Progenitor cell of endocrine pancreas (in vitro differentiated cells): ENCODE results near the gene ATXN7. TPM values are rescaled to one million over a fixed set of nuclear protein-coding genes. Genes with fewer than 3 reads are reported as not detected.

ENCODE experiments used
- DNase-seq: peaks from one replicate; pipeline ENCODE4 v3.0.0; 2021; ENCODE audit warnings: low spot score; ENCODE audit not compliant: unreplicated experiment
- H3K27ac Mint-ChIP-seq: 2 replicates; pipeline ENCODE4 v1.8.0; 2021; ENCODE audit warnings: mild to moderate bottlenecking, moderate library complexity, mixed read lengths
- H3K27me3 Mint-ChIP-seq: 2 replicates; pipeline ENCODE4 v1.8.0; 2021; ENCODE audit warnings: mixed read lengths
- H3K36me3 Mint-ChIP-seq: 2 replicates; pipeline ENCODE4 v1.8.0; 2022; ENCODE audit warnings: mixed read lengths; ENCODE audit not compliant: insufficient read depth
- H3K4me1 Mint-ChIP-seq: 2 replicates; pipeline ENCODE4 v1.8.0; 2021; ENCODE audit warnings: low read depth, mixed read lengths
- H3K4me3 Mint-ChIP-seq: 2 replicates; pipeline ENCODE4 v1.8.0; 2021; ENCODE audit warnings: low read depth, mild to moderate bottlenecking, moderate library complexity, mixed read lengths
- H3K9me3 Mint-ChIP-seq: 2 replicates; pipeline ENCODE4 v1.8.0; 2021; ENCODE audit warnings: low read depth, mixed read lengths
- total RNA-seq: library from RNA; stranded (reverse); gene quantifications from 2 replicates; pipeline ENCODE4 v1.2.1, GENCODE V29; 2021
- TF ChIP-seq, protein P1 (sequence below): fragments of 200-600 bp; sonication (generic); IDR thresholded peaks from one replicate; pipeline ENCODE4 v1.5.0; 2021; ENCODE audit warnings: antibody characterized with exemption, mild to moderate bottlenecking; ENCODE audit not compliant: unreplicated experiment

The ATXN7 gene
- total RNA-seq, 1 donor from 2014 or later = 36.7 TPM

DNA sequence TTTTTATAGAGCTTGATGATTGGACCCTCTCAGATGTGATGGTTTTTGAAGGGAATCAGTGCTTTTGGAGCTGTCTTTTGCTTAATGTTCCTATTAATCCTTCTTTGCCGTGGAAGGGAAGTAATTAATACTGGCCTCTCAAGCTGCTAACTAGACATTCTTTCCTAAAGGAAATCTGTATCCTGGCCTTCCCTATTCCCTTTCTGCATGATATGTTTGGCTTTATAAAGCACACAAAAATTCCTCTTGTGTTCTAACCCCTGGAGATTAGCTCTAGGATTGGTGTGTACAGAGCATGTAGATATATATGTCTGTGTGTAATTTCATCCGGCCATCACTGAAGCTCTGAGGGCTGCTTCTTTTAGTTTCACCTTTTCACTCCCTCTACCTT lies 6.9 kb downstream of the ATXN7 start:
- TF ChIP-seq, protein P1, sequence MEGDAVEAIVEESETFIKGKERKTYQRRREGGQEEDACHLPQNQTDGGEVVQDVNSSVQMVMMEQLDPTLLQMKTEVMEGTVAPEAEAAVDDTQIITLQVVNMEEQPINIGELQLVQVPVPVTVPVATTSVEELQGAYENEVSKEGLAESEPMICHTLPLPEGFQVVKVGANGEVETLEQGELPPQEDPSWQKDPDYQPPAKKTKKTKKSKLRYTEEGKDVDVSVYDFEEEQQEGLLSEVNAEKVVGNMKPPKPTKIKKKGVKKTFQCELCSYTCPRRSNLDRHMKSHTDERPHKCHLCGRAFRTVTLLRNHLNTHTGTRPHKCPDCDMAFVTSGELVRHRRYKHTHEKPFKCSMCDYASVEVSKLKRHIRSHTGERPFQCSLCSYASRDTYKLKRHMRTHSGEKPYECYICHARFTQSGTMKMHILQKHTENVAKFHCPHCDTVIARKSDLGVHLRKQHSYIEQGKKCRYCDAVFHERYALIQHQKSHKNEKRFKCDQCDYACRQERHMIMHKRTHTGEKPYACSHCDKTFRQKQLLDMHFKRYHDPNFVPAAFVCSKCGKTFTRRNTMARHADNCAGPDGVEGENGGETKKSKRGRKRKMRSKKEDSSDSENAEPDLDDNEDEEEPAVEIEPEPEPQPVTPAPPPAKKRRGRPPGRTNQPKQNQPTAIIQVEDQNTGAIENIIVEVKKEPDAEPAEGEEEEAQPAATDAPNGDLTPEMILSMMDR = no peak
- no peaks in the 10 kb centered on the region for H3K9me3 Mint-ChIP-seq
- no peak overlapping the region for H3K27ac Mint-ChIP-seq
- peaks cover 16% of the 10 kb centered on the region for H3K4me1 Mint-ChIP-seq
- no peak for DNase-seq
- H3K27me3 Mint-ChIP-seq = no peaks in the 10 kb centered on the region
- H3K36me3 Mint-ChIP-seq = peaks cover 8% of the 10 kb centered on the region
- no peak overlapping the region for H3K4me3 Mint-ChIP-seq

DNA sequence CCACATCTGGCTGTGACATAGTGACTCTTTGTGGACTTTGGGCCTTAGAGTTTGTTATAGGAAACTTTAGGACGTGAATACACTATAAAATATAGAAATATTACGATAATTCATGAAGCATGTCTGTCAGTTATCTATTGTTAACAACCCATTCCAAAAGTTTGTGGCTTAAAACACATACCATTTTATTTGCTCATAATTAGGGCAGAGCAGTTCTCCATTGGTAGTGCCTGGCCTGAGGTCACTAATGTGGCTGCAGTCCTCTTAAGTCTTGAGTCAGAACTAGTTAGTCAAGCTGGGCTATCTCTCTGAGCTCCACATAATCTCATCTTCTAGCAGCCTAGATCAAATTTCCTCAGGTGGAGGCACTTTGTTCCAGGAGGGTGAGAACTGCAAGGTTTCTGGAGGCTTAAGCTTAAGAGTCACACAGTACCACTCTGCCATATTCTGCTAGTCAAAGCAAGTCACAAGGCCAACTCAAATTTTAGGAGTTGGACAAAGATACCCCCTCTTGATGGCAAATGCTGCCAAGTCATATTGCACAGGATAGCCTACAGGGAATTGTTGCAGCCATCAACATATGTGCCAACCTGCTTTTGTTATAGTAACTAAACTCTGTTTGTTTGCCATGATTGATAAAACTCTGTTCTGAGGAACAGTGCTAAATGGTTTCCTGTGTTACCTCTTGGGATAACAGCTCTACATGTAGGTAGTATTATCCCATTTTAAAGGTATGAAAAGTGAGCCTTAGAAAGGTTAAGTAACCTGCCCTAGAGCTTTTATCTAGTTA lies 8.7 kb downstream of the ATXN7 start:
- Mint-ChIP-seq H3K4me3 (no peak overlapping the region), H3K27me3 (no peaks in the 10 kb centered on the region), H3K4me1 (peaks cover 22% of the 10 kb centered on the region), H3K9me3 (no peaks in the 10 kb centered on the region), H3K27ac (no peak overlapping the region), H3K36me3 (peaks cover 2% of the 10 kb centered on the region)
- TF ChIP-seq, protein P1 = no peak
- DNase-seq = no peak

DNA sequence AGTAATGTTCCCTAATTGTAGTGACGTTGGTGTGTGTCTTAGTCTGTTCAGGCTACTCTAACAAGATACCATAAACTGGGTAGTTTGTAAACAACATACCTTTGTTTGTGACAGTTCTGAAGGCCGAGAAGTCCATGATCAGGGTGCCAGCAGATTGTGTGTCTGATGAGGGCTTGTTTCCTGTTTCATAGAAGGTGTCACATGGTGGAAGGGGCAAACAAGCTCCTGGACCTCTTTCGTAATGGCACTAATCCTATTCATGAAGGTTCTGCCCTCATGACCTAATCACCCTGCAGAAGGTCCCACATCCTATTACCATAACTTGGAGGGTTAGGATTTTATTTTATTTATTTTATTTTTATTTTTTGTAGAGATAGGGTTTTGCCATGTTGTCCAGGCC lies 11.1 kb downstream of the ATXN7 start:
- no peak for DNase-seq
- no peaks in the 10 kb centered on the region for H3K27me3 Mint-ChIP-seq
- peaks cover 32% of the 10 kb centered on the region for H3K4me1 Mint-ChIP-seq
- H3K9me3 Mint-ChIP-seq = no peaks in the 10 kb centered on the region
- no peak overlapping the region for H3K27ac Mint-ChIP-seq
- H3K4me3 Mint-ChIP-seq = no peak overlapping the region
- TF ChIP-seq, protein P1 = no peak
- H3K36me3 Mint-ChIP-seq = no peaks in the 10 kb centered on the region

DNA sequence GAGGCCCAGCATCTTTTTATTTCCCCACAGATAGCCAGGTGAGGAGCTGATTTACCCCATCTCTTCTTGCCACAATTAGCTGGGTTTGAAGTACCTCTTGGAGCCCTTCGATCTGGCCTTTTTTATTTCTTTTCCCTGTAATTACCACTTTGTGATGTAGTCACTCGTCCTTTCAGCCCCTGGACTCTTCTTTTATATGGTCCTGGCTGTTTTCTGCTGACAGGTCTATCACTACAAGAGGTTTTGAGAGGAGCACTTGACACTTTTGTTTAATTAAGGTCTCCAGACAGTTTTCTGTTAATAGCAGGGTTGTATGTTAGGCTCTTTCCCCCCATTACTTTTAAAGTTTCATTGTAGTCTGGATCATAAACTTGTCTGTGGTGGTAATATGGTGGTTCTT lies 11.8 kb downstream of the ATXN7 start:
- Mint-ChIP-seq H3K4me1 (peaks cover 37% of the 10 kb centered on the region), H3K36me3 (no peaks in the 10 kb centered on the region)

DNA sequence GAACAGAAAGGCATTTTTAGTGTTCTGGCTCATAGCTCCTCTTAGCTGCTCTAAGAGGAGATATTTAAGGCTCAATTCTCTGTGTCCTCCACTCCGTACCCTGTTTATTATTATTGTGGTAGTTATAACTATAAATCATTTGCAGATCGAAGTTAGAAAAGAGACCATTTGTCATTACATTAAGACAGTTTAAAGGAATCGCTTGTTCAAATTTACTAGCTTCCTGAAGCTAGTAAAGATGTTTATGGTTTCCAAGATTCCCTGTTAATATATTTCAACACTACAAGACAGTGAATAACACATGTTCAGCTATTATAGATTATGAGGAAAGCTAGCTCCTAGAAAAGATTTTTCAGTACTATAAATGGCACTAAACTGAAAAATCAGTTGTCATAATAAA lies 12.6 kb downstream of the ATXN7 start:
- Mint-ChIP-seq H3K4me1 (peaks cover 40% of the 10 kb centered on the region), H3K27ac (no peak overlapping the region)

More for the DNA sequence above, 11.8 kb downstream of the ATXN7 start:
- Mint-ChIP-seq H3K27me3 (no peaks in the 10 kb centered on the region), H3K27ac (peak overlapping the region; percentile 14), H3K4me3 (no peak overlapping the region), H3K9me3 (no peaks in the 10 kb centered on the region)
- DNase-seq = no peak
- TF ChIP-seq, protein P1 = no peak

More for the DNA sequence above, 12.6 kb downstream of the ATXN7 start:
- H3K36me3 Mint-ChIP-seq = no peaks in the 10 kb centered on the region
- TF ChIP-seq, protein P1 = no peak
- no peak overlapping the region for H3K4me3 Mint-ChIP-seq
- H3K9me3 Mint-ChIP-seq = no peaks in the 10 kb centered on the region
- no peaks in the 10 kb centered on the region for H3K27me3 Mint-ChIP-seq
- DNase-seq = no peak
